Putamen (tissue), 1 donor: ENCODE results near the gene PROSER1.
"Not testable (repeated sequence)": the region's sequence is repeated elsewhere in the genome, so short reads cannot be mapped to it uniquely, and the experiment has no call there.

ENCODE experiments used
- DNase-seq: peaks from one replicate; pipeline ENCODE4 v3.0.0-alpha.2; 2016; ENCODE audit warnings: low spot score

PROSER1 gene

DNA sequence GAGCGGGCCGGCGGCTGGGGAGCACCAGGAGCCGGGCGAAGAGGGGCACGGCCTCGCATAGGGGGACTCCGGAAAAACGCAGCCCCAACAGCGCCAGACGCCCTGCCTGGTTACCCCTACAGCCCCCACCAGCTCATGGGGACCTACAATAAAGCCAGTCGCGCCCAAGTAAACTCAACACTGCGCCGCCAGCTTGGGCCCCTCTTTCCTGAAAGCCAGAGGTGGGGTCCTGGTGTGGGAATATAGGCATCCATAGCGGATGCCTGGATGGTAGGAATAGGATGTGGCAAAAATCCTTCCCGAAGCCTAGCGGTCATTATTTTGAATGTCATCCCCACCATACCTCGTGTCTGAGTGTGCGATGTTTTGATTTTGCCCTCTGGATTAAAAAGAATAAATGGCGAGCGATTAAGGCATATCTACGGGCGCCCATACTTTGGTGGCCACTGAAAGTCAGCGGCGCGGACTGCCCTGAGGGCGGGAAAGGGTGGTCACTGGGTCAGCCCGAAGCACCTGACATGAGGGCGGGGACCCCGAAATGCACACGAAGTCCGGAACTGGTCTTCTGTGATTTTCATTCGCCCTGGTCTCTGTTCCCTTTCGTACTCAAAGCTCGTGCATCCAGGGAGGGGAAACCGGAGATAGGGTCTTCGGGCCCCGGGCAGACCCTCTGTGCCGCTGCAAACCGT lies at the start of gene PROSER1, which contains the start of gene NHLRC3:
Gene PROSER1 (minus strand): TSS at position 210 of the 689 bp plus-strand sequence. CDS start 847 bp downstream, outside the sequence.
Gene NHLRC3 (plus strand): TSS at position 577 of the 689 bp plus-strand sequence. CDS start 184 bp downstream, outside the sequence.
- DNase-seq, result peak; percentile 97

DNA sequence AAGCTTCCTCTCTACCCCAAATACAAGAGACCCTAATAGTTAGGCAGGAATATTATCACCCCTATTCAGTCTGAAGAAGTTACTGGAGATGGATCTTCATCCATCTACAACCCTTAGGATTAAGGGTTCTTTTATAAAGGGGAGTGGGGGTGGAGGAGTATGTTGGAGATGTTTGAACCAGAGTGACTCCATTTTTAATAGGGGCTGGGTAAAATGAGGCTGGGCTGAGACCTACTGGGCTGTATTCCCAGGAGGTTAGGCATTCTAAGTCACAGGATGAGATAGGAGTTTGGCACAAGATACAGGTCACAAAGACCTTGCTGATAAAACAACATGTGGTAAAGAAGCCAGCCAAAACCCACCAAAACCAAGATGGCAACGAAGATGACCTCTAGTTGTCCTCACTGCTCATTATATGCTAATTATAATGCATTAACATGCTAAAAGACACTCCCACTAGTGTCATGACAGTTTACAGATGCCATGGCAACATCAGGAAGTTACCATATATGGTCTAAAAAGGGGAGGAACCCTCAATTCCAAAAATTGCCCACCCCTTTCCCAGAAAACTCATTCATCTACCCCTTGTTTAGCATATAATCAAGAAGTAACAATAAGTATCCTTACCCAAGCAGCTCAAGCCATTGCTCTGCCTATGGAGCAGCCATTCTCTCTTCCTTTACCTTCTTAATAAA lies 48.5 kb upstream of the PROSER1 start:
- not testable (repeated sequence) for DNase-seq

DNA sequence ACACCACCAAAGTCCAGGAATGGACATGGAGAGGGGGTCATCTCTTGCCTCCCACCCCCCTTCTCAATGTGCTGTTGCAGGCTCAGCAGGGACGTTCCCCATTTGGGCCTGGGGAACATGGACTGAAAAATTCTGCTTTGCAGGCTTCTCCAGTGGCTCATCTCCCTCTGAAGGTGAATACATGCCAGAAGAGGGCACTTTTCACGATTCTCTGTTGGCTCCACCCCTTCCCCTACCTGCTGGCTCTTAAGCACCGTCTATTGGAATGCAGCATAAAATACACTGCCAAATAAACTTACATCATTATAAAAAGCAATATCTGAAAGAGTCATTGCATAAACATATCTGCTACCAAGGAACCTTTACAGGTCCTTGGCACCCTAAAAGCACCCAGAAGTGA lies 36.1 kb upstream of the PROSER1 start:
- no peak for DNase-seq

DNA sequence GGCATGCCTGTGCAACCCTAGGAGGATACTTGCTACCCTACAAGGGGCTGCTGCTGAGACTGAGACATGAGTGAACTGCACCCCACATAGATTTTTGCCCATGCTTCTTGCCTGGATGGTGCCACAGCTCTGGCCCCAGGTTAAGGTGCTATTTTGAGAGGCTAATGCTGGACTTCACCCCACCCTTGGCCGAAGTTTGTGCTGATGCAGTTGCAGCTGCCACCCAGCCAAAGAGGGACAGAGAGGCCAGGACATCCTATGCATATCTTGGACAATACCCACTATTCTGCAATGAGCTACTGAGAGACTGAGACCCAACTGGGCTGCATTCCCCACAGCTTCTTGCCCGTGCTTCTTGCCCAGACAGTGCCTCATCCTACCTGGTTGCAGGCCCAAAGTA lies 35.0 kb upstream of the PROSER1 start:
- DNase-seq, result no peak

DNA sequence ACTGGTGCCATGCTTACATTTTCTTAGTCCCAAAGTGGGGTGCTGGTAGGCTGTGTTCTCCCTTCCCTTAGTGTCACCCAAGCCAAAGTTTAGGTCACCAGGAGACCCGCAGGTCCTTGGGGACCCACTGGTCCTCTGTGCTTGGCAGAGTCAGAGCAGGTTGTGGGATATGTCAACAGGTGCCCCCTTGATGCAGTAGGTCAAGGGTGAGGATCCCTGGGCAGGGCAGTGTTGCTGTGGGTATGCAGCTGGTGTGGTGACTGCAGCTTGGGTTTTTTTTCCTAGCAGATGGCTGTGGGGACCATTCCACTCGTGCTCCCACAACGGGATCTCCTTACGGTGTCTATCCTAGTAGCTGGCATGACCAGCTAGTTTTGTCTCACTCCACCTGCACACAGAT lies 24.1 kb upstream of the PROSER1 start:
- DNase-seq, result no peak

DNA sequence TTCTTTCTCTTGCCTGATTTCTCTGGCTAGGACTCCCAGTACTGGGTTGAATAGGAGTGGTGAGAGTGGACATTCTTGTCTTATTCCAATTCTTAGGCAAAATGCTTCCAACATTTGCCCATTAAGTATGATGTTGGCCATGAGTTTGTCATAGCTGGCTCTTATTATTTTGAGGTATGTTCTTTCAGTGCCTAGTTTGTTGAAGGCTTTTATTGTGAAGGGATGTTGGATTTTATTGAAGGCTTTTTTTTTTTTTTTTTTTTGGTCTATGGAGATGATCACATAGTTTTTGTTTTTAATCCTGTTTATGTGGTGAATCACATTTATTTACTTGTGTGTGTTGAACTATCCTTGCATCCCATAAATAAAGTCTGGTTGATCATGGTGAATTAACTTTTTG lies 20.2 kb upstream of the PROSER1 start:
- no peak for DNase-seq

DNA sequence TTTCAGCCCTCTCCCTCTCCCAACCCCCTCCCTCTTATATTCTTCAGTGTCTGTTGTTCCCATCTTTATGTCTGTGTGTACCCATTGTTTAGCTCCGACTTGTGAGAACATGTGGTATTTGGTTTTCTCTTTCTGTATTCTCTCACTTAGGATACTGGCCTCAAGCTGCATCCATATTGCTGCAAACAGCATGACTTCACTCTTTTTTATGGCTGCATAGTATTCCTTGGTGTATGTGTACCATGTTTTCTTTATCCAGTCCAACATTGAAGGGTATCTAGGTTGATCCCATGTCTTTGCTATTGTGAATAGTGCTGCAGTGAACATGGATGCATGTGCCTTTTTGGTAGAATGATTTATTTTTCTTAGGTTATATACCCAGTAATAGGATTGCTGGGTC lies 18.1 kb upstream of the PROSER1 start:
- no peak for DNase-seq

DNA sequence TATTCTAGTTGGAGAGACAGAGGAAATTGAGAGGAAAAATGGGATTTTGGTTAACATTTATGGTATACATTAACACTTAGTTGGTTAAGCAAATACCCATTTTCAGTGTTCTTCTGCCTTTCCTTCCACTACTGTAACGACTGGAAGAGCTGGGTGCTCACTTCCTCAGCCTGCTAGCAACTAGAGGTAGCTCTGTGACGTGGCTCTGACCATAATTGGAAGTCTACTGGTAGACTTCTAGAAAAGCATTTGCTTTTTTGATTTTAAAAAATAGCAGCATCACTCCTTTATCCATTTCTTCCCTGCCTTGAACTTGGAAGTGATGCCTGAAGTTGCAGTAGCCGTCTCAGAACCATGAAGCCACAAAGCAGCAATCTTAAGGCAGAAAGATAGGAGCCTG lies 16.2 kb upstream of the PROSER1 start:
- DNase-seq, result no peak

DNA sequence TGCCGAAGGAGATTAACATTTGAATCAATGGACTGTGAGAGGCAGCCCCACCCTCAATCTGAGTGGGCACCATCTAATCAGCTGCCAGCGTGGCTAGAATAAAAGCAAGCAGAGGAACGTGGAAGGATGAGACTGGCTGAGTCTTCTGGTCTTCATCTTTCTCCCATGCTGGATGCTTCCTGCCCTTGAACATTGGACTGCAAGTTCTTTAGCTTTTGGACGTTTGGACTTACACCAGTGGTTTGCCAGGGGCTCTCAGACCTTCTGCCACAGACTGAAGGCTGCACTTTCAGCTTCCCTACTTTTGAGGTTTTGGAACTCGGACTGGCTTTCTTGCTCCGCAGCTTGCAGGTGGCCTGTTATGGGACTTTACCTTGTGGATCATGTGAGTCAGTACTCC lies 15.1 kb upstream of the PROSER1 start:
- peak; percentile 41 for DNase-seq

DNA sequence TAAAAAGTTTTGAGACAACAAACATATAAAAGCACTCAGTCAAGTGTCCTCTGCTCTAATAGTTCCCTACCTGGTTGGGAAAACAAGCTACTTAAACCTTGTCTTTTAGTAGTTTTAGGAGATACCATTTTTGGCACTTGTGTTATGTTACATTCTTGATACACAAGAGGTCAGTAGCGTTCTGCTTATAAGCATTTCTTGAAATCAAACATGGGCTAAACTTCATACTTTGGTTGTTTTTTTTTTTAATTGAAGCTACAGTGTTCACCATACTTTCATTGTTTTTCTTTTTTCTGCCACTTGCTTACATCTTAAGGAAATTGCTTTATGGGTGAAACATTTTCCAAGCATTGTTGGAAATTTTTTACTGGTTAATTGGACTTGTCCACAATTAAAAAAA lies 13.3 kb upstream of the PROSER1 start:
- DNase-seq, result peak; percentile 45

DNA sequence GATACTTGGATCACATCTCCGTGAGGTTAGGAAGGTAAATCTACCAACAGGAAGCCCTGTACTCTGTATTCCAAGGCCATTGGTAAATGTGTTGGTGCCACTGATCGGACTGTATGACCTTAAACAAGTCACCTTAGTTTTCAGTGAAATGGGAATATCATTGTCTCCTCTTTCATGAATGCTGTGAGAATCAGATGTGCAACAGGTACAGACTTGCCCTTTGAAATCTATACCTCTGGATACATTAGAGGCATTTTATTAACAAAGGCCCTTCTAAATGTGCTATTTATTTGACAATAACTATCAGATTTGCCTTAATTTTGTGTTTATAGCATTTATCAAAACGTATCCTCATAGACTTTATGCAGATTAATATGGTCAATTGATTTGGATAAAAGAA lies 11.4 kb upstream of the PROSER1 start:
- no peak for DNase-seq

DNA sequence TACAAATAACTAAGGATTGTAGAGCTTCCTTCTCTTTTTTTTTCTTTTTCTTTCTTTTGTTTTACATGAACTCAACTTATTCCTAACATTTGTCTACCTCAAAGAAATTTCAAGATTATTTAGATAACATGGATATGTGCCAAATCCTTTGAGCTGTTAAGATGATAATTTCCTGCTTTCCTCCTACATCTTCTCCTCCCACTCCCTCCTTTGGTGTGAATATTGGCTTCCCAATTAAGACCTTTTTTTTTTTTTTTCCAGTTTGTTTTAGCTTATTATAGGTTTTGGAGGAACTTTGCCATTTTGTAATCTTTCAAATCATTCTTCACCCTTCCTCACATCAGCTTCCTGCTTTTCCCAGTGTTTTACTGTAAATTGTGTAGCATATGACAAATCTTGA lies 10.9 kb upstream of the PROSER1 start:
- peak; percentile 68 for DNase-seq

DNA sequence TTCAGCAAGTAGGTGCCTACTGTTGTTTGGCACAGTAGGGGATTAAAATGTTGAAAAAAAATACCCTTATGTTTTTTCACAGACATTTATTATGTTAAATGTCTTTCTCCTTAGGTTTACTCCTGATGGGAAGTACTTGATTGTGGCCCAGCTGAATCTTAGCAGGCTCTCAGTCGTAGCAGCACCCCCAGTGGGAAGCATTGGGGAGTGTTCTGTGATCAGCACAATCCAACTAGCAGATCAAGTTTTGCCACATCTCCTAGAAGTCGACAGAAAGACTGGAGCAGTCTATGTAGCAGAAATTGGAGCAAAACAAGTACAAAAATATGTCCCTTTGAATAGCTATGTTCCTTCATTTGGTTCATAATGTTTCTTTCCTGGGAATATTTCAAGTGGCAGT lies 9.7 kb upstream of the PROSER1 start:
- DNase-seq, result no peak

DNA sequence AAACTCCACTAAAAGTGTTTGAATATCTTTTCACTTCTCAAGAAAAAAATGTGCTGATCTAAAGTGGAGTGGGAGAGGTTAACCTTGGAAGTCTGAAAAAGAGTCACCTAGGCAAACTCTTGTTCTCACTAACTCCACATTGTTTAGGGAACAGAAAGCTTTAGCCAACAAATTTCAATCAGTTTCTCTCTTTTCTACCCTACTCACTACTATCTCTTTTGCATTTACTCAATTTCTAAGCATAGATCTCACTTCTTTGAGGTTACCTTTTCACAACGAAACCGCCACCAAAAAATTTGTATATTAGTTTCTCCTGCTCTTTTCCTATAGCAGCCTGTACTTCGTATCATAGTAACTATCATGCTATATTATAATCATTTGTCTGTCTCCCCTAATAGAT lies 6.6 kb upstream of the PROSER1 start:
- DNase-seq, result no peak

DNA sequence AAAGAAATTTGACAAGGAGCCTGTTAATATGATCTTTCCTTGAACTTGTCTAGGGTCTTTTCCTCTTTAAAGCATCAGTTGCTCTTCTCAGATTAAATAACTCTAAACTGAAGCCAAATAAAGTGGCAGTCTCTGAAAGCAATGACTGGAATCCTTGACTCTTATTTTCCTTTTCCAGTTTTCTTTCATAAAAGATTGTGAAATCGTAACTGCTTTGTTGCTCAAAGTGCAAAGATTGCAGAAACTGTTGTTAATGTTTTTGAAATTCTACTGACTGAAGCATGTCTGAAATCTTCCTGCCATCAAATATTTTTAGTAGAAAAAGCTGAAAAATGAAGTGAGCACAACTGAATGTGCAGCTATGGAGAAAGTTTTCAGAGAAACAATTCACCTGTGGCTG lies 2.3 kb upstream of the PROSER1 start:
- DNase-seq, result no peak

DNA sequence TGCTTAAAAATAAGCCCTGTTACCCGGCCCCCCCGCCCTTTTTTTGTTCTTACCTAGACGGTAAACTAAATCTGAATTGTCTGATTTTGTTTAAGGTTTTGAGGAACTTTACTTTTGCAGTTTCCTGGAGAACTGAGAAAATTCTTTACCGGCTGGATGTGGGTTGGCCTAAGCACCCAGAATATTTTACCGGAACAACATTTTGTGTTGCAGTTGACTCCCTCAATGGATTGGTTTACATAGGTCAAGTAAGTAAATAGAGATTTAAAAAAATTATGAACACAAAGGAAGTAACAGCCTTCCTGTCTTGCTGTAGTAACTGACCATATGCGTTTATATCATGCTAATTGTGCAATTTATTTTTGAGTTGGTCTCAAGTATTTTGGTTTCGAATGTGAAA lies 1.2 kb upstream of the PROSER1 start:
- DNase-seq, result no peak

DNA sequence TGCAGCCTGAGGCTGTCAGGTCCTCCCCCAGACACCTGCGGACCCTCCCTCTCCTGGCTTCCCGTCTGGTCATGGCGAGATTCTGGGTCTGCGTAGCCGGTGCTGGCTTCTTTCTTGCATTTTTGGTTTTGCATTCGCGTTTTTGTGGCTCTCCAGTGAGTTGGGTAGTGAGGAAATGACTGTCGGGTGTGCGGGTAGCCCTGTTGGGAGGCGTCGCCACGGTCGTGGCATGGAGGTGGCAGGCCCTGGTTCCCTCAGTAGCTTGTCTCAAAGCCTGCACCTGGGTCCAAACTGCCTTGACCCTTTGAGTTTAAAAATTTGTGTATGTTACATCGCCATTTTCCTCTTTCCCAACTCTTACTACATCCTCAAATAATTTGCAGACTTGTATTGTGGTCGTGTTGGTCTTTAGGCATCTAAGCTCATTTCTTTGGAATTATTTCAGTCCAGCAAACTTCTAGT lies 711 bp upstream of the PROSER1 start:
- DNase-seq, result peak; percentile 37

DNA sequence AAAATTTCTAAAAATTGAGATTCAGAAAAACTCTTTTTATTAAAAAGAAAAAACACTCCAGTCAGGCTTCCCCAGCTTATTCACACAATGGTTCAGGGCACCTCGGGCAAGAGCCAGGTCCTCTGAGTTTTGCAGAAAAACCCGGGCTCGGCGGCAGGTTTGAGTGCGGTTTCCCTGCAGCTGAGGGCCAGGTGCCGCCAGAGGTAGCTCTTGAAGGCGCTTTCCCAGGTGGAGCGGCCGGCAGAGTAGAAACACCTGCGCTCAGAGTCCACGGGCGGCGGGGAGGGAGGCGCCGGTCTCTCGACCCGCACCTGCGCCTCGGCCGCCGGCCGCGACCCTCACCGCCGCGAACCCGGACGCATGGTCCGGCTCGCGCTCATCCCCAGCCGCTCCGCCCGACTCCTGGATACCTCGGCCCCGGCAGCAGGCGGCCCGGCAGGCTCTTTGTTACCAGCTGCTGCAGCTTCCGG lies 444 bp downstream of the PROSER1 start:
- DNase-seq, result no peak

DNA sequence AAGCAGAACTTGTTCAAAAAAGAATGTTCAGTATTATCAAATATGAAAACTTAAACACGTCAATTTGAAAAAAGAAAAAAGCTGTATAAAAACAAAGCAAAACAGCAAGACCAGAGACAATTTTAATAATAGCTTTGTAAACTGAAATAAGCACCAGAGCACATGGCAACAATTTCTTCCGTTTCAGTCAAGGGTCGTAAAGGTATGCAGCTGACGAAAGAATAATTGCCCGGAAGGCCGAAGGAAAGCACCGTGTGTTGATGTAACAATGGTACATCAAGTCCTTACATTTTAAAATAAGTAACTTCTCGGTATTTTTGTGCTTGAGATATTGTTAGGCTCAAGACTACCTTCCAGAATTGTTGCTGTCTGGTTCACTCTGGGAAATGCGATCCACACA lies 1.7 kb downstream of the PROSER1 start:
- DNase-seq, result no peak

DNA sequence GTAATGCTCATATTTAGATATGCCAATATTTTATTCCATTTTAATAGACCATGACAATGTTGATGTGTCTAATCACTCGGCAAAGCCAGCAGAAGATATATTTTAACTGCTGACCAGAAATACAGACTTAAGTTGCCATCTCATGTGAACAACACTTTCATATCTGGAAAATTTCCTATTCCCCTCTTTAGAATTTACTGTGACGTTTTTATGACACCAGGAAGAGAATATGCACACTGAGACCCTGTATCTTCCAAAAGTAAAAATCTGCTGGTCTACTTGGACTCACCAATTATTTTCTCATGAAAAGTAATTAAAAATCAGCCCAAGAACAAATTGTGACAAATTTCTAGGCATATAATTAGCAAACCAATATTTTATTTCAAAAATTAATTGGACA lies 2.1 kb downstream of the PROSER1 start:
- DNase-seq, result no peak

DNA sequence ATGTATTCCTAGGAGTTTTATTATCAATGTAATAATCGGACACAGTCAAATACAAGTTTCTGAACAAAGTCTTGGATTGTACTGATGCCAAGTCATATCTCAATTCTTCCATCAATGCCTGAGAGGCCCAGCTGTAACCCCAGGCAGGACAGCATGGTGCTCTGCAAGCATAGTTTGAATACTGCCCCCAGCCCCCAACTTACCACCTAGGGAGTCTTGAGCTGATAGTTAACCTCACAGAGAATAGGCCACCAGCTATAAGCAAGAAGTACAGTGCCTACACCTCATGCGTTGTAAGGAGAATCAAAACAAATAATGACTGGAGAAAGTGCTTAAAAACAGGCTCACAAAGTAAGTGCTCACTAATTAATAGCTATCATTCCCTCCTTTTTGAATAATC lies 2.7 kb downstream of the PROSER1 start:
- DNase-seq, result no peak

DNA sequence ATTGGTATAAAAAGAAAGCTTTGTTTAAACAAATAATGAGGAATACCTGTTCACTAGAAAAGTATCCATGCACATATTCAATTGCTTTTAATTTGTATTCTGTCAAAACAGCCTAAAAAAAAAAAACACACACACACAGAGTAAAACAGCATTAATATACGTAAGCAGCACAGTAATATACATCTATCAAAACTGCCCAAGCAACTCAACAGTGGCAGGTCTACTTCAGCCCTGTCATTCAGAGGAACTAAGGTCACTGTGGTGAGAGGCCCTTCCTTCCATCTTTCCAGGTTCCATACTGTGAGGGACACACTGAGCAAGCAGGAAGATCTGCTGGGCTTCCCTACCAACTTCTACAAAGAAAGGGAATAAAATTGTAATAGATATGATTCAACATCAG lies 3.8 kb downstream of the PROSER1 start:
- DNase-seq, result no peak

DNA sequence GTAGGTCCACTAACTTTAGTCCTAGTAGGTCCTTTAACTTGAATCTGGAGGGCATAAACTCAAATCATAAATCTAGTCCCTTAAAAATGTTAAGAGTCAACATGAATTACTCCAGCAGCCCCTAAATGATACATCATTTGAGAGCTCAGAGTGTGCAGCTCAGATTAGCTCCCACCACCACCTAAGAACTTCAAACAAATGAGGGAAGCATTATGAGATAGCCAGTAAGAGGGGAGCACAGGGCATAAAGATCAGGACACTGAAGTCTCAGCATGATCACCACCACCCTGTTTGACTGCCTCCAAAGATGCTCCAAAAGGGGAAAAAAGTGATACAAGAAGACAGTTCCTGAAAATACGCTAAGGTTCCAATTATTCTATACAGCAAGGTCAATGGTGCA lies 5.7 kb downstream of the PROSER1 start:
- no peak for DNase-seq

DNA sequence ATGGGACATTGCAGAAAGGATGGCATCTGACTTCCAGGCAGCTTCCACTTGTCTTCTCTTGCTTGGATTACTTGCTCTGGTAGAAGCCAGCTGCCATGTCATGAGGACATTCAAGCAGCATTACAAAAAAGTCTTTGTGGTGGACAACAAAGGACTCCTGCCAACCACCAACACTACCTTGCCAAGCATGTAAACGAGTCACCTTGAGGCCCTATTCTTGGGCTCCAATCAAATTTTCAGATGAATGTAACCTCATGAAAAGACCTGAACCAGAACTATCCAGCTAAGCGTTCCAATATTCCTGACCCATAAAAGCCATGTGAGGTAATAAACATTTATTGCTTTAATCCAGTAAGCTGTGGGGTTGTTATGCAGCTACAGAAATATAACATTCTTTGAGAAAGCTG lies 12.5 kb downstream of the PROSER1 start:
- no peak for DNase-seq
